ENCODE data around the gene APP. TPM values are rescaled to one million over a fixed set of nuclear protein-coding genes. Genes with fewer than 3 reads are reported as not detected.
"Not testable (repeated sequence)": the region's sequence is repeated elsewhere in the genome, so short reads cannot be mapped to it uniquely, and the experiment has no call there.

The APP gene
- total RNA-seq, 1 donor from 2014 or later, result 674 TPM

GRCh38 chr21:26099610-26100219 is 70.9 kb downstream of the APP start:
- no peak for DNase-seq (ENCODE audit: low spot score)

- DNase-seq (ENCODE audit: low spot score), result peak; percentile 28
These were observed 71.7 kb downstream of the APP start for GRCh38 chr21:26098772-26099397.

GRCh38 chr21:26097475-26097874 is 73.1 kb downstream of the APP start:
- no peak for DNase-seq (ENCODE audit: low spot score)

GRCh38 chr21:26096494-26097371 is 73.8 kb downstream of the APP start:
- peak; percentile 94 for DNase-seq (ENCODE audit: low spot score)

- no peak for DNase-seq (ENCODE audit: low spot score)
These were observed 75.4 kb downstream of the APP start for GRCh38 chr21:26095131-26095530.

- no peak for DNase-seq (ENCODE audit: low spot score)
These were observed 77.4 kb downstream of the APP start for GRCh38 chr21:26093122-26093521.

- no peak for DNase-seq (ENCODE audit: low spot score)
These were observed 79.0 kb downstream of the APP start for GRCh38 chr21:26091480-26092018.

GRCh38 chr21:26089730-26090129 is 80.8 kb downstream of the APP start:
- no peak for DNase-seq (ENCODE audit: low spot score)

GRCh38 chr21:26087223-26087918 is 83.2 kb downstream of the APP start:
- DNase-seq (ENCODE audit: low spot score), result peak; percentile 4

GRCh38 chr21:26085882-26086281 is 84.7 kb downstream of the APP start:
- no peak for DNase-seq (ENCODE audit: low spot score)

- DNase-seq (ENCODE audit: low spot score), result no peak
These were observed 85.4 kb downstream of the APP start for GRCh38 chr21:26085127-26085526.

GRCh38 chr21:26082549-26082948 is 88.0 kb downstream of the APP start:
- DNase-seq (ENCODE audit: low spot score), result no peak

- DNase-seq (ENCODE audit: low spot score), result not testable (repeated sequence)
These were observed 89.3 kb downstream of the APP start for GRCh38 chr21:26081175-26081760.

- DNase-seq (ENCODE audit: low spot score), result no peak
These were observed 90.4 kb downstream of the APP start for GRCh38 chr21:26080211-26080610.

- peak; percentile 71 for DNase-seq (ENCODE audit: low spot score)
These were observed 91.2 kb downstream of the APP start for GRCh38 chr21:26079366-26079765.

GRCh38 chr21:26077521-26077920 is 93.0 kb downstream of the APP start:
- peak; percentile 96 for DNase-seq (ENCODE audit: low spot score)

- peak; percentile 27 for DNase-seq (ENCODE audit: low spot score)
These were observed 97.6 kb downstream of the APP start for GRCh38 chr21:26072666-26073615.

GRCh38 chr21:26070822-26071425 is 99.6 kb downstream of the APP start:
- DNase-seq (ENCODE audit: low spot score), result peak; percentile 80

- no peak for DNase-seq (ENCODE audit: low spot score)
These were observed 100.4 kb downstream of the APP start for GRCh38 chr21:26070121-26070520.

- no peak for DNase-seq (ENCODE audit: low spot score)
These were observed 101.8 kb downstream of the APP start for GRCh38 chr21:26068776-26069175.
